Transverse colon (tissue), 4 donors: ENCODE results near the gene GAS7.

ENCODE experiments used
- EP300 ChIP-seq: sonication (generic); formaldehyde crosslinking; IDR thresholded peaks from one replicate; pipeline ENCODE4 v1.6.1; 2017; ENCODE audit warnings: antibody characterized with exemption, low read depth
- POLR2AphosphoS5 ChIP-seq, 3 donors: sonication (generic); formaldehyde crosslinking; IDR thresholded peaks; one replicate each; pipeline ENCODE4 v1.6.1; 2016; ENCODE audit warnings: antibody characterized with exemption in 3 of 3
- TF ChIP-seq, protein P1 (sequence below), 5 experiments: fragments of 200-600 bp in 3 of 5; fragments of 450-650 bp in 2 of 5; sonication (generic) in 3 of 5; IDR thresholded peaks; 1 replicate in 2 of 5; 2 replicates in 3 of 5; pipeline ENCODE4 v1.5.1; 2016 to 2017; ENCODE audit warnings: antibody characterized with exemption in 5 of 5, inconsistent platforms in 3 of 5, mild to moderate bottlenecking in 2 of 5, moderate library complexity in 1 of 5

DNA sequence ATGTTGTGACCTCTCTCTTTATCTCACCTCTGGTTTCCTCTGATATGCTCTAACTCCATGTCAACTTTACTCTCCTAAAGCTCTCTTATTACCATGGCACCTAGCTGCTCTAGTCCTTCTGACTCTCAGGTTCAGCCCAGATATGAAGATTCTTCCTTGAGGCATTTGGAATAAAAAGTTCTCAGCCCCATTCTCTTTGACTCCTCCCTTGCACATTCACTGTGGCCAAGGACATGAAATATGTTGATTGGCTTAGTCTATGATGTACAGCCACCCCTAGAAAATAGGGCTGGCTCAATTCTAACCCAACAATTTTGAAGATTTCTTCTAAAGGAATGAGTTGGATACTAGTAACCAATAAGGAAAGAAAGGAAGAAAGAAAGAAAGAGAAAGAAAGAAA, 20.8 kb upstream of the GAS7 start:
- TF ChIP-seq, protein P1, sequence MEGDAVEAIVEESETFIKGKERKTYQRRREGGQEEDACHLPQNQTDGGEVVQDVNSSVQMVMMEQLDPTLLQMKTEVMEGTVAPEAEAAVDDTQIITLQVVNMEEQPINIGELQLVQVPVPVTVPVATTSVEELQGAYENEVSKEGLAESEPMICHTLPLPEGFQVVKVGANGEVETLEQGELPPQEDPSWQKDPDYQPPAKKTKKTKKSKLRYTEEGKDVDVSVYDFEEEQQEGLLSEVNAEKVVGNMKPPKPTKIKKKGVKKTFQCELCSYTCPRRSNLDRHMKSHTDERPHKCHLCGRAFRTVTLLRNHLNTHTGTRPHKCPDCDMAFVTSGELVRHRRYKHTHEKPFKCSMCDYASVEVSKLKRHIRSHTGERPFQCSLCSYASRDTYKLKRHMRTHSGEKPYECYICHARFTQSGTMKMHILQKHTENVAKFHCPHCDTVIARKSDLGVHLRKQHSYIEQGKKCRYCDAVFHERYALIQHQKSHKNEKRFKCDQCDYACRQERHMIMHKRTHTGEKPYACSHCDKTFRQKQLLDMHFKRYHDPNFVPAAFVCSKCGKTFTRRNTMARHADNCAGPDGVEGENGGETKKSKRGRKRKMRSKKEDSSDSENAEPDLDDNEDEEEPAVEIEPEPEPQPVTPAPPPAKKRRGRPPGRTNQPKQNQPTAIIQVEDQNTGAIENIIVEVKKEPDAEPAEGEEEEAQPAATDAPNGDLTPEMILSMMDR (IDR thresholded peaks at IDR 0.05), result no peak
- no peak for TF ChIP-seq POLR2AphosphoS5 (IDR thresholded peaks at IDR 0.05)
- no peak for TF ChIP-seq EP300
